HG02885 (cell line): Measurements from ENCODE around the gene OXSM.

Experiments used
- ATAC-seq: cut with Tn5 transposase; IDR thresholded peaks from one replicate; pipeline ENCODE4 v1.9.1; 2021; ENCODE audit warnings: mild to moderate bottlenecking; ENCODE audit not compliant: unreplicated experiment, poor library complexity

OXSM gene

GRCh38 chr3:25789596-25790556 is at the start of gene OXSM:
OXSM (plus strand) TSS chr3:25790090; CDS start chr3:25791021, 931 bp downstream.
- ATAC-seq: peak; percentile 92

- no peak for ATAC-seq
Measured at GRCh38 chr3:25744470-25744869, 45.4 kb upstream of the OXSM start.

- ATAC-seq: no peak
Measured at GRCh38 chr3:25747033-25747432, 42.9 kb upstream of the OXSM start.

GRCh38 chr3:25748189-25748588 is 41.7 kb upstream of the OXSM start:
- no peak for ATAC-seq

GRCh38 chr3:25749031-25749581 is 40.8 kb upstream of the OXSM start:
- no peak for ATAC-seq

GRCh38 chr3:25751048-25751447 is 38.8 kb upstream of the OXSM start:
- no peak for ATAC-seq

- ATAC-seq: no peak
Measured at GRCh38 chr3:25751725-25752124, 38.2 kb upstream of the OXSM start.

GRCh38 chr3:25768851-25769250 is 21.0 kb upstream of the OXSM start:
- ATAC-seq: peak; percentile 94

- ATAC-seq: peak; percentile 58
Measured at GRCh38 chr3:25775936-25776335, 14.0 kb upstream of the OXSM start.

- no peak for ATAC-seq
Measured at GRCh38 chr3:25780618-25781017, 9.3 kb upstream of the OXSM start.

- peak; percentile 0 for ATAC-seq
Measured at GRCh38 chr3:25781145-25781757, 8.6 kb upstream of the OXSM start.

- peak; percentile 62 for ATAC-seq
Measured at GRCh38 chr3:25781758-25782594, 7.9 kb upstream of the OXSM start.

- no peak for ATAC-seq
Measured at GRCh38 chr3:25782636-25782937, 7.3 kb upstream of the OXSM start.

- peak; percentile 77 for ATAC-seq
Measured at GRCh38 chr3:25782938-25783660, 6.8 kb upstream of the OXSM start, which contains the start of gene NGLY1. NGLY1 (minus strand) TSS chr3:25783443; CDS start chr3:25783390, 53 bp downstream.

- ATAC-seq: peak; percentile 24
Measured at GRCh38 chr3:25783661-25784512, 6.0 kb upstream of the OXSM start.

GRCh38 chr3:25784971-25785370 is 4.9 kb upstream of the OXSM start:
- ATAC-seq: no peak

GRCh38 chr3:25785826-25786225 is 4.1 kb upstream of the OXSM start:
- ATAC-seq: no peak

GRCh38 chr3:25787689-25788088 is 2.2 kb upstream of the OXSM start:
- ATAC-seq: no peak

- no peak for ATAC-seq
Measured at GRCh38 chr3:25789209-25789595, 688 bp upstream of the OXSM start.
